A549 (cell line): ENCODE results near the gene C1orf146.

ENCODE experiments used
- SMC3 ChIP-seq: fragments of >200 bp; sonication (Bioruptor Twin); formaldehyde crosslinking; IDR thresholded peaks from 3 replicates; pipeline ENCODE4 v1.6.1; 2018; ENCODE audit warnings: inconsistent platforms
- TF ChIP-seq, protein P1 (sequence below): fragments of >200 bp; sonication (Bioruptor Twin); formaldehyde crosslinking; IDR thresholded peaks from 3 replicates; pipeline ENCODE4 v1.5.1; 2016

DNA sequence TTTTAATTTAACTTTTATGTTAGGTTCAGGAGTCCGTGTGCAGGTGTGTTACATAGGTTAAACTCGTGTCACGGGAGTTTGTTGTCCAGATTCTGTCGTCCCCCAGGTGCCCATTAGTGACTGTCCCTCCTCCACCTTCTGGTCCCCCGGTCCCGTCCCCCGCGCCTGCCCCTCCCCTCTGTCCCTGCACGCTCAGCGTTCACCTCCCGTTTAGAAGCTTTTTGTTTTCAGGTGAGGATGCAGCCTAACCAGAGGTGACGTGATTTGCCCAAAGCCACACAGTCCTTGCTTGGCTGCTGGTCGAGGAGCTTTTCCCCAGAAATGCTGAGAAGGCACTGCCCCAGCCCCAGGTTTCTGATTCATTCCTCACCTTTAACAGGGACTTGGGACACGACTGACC lies 844 bp downstream of the C1orf146 start:
- TF ChIP-seq, protein P1, sequence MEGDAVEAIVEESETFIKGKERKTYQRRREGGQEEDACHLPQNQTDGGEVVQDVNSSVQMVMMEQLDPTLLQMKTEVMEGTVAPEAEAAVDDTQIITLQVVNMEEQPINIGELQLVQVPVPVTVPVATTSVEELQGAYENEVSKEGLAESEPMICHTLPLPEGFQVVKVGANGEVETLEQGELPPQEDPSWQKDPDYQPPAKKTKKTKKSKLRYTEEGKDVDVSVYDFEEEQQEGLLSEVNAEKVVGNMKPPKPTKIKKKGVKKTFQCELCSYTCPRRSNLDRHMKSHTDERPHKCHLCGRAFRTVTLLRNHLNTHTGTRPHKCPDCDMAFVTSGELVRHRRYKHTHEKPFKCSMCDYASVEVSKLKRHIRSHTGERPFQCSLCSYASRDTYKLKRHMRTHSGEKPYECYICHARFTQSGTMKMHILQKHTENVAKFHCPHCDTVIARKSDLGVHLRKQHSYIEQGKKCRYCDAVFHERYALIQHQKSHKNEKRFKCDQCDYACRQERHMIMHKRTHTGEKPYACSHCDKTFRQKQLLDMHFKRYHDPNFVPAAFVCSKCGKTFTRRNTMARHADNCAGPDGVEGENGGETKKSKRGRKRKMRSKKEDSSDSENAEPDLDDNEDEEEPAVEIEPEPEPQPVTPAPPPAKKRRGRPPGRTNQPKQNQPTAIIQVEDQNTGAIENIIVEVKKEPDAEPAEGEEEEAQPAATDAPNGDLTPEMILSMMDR: no peak
- TF ChIP-seq SMC3: no peak
